NCI-H2171 treated with DMSO at 0.1 percent for 48 hours (cell line): ENCODE results near the gene NTSR1.

ENCODE experiments used
- DNase-seq: peaks from one replicate; lab custom pipeline; 2025; lab: John Stamatoyannopoulos, UW

The NTSR1 gene

DNA sequence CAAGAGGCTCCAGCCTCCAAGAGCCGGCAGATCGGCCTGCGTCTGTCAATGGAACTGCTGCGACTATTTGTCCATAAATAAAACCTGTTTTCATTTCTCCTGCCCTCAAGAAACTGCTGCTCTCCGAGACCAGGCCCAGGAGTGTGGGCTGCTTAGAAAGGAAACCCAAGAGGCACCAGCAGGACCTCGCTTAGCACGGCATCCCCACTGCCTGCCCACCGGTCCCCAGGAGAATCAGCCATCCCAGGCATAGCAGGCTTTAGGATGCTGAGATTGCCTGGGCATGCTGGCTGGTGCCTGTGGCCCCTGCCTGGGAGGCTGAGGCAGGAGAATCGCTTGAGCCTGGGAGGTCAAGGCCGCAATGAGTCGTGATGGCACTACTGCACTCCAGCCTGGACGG, 17.6 kb downstream of the NTSR1 start:
- DNase-seq: no peak

GRCh38 chr20:62726716-62727583, 18.3 kb downstream of the NTSR1 start:
- no peak for DNase-seq

DNA sequence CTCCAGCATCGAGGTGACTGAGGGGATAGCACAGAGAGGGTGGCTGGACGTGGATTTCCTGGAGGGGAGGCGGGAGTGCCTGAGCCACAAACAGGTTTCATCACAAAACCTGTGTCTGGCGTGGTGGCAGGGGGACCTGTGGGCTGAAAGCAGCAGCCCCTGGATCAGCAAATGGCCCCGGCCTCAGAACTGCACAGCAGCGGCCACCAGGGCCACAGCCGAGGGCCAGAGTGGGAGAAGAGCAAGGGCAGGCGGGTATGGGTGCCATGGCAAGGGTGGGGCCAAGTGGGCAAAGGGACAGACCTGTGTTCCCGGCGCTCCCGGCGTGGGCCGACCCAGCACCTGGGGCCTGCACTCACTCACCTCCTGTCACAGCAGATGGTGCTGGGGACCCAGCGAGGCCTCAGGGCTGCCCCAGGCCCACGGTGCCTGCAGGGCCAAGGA, 19.0 kb downstream of the NTSR1 start:
- DNase-seq: no peak

DNA sequence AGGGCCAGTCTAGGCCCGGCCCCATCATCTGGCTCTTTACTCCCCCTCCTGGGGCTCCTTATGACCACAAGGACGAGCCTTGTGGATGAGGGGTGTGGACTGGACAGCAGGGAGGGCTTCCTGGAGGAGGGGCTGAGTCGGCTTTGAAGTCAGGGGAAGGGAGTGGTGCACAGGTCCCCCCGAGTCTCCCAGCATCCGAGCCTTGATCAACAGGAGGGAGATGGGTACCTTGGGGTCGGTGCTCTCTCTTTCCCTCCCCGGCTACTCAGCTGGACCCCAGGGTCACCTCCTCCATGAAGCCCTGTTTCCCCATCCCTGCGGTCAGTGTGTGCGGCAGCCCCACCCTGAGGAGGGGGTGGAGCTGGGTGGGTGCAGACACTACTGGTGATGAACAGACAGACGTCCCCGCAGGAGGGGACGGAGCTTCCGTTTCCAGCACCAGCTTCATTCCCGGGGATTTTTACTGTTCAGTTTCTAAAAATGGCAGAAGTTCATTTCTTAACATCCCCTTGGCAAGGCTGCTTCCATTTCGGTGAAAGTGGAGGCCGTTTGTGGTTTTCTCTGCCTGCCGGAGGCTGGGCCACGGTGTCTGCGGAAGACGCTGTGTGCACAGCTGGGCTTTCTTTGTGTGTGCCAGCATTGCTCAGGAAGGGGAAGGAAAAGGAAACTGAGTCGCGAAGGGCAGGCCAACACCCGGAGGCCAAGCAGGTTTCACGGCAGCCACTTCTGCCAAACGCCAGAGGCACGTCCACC, 19.6 kb downstream of the NTSR1 start:
- DNase-seq: no peak

DNA sequence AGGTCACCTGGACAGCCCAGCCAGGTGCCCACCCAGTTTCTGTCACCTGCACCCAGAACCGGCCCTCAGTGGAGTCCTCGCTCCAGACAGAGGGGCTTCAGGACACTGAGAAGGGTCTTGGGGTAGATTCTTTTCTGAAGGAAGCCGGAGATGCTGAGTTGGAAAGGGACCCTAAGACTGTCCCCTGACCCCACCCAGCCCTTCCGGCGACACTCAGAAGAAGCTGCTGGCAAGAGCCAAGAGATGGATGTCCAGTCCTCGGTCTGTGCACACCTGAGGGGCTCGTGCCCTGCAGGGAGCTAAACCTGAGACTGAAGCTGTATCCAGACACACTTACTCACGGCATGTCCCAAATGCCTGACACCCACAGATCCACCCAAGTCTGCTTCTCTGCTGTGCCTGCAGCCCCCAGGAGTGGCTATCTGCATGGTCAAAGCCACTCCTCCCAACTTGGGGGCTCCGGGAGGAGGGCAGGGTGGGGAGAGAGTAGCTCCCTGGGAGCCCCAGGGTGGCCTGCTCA, 20.2 kb downstream of the NTSR1 start:
- DNase-seq: no peak

DNA sequence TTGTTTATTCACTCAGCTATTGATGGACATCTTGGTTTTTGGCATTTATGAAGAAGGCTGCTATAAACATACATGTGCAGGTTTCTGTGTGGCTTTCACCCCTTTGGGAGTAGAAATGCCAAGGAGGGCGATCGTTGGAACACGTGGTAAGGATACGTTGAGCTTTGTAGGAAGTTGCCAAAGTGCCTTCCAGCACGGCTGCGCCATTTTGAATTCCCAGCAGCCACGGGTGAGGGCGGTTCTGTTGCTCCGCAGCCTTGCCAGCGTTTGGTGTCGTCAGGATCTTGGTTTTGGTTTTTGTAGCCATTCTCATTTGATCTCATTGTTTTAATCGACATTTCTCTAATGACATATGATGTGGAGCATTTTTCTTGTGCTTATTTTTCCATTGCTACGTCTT, 21.8 kb downstream of the NTSR1 start:
- DNase-seq: no peak

- DNase-seq: no peak
Measured at GRCh38 chr20:62732031-62732760, 23.6 kb downstream of the NTSR1 start.

DNA sequence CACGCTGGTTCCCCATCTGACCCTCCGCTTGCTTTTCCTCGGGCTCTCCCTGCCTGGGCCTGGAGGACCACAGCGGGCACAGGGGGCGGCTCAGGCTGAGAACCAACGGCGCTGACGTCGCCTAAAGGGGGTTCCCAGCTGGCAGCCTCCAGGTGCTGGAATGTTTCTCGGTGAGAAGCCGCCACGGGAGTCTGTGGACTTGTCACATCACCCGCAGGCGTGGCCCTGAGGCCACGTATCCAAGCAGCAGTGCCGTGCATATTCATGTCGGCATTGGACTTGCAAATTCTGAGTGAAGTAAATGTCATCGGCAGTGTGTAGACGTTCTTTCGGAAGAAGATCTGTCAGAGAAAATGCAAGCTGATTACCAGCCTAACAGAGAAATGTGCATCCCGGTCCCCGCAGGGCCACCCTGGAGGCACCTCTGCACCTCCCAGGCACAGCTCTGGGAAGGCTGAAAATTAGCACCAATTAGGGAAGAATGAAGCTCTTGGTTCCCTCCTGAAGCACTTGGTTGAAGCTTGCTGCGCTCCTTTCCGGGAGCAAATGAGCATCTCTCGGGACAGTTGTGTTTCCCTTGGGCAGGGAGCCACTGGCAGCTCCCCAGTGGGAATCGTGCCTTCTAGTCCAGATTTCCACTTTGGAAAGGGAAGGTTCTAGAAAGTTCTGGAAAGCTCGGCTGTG, 24.3 kb downstream of the NTSR1 start:
- no peak for DNase-seq

GRCh38 chr20:62733526-62733842, 24.8 kb downstream of the NTSR1 start:
- no peak for DNase-seq

DNA sequence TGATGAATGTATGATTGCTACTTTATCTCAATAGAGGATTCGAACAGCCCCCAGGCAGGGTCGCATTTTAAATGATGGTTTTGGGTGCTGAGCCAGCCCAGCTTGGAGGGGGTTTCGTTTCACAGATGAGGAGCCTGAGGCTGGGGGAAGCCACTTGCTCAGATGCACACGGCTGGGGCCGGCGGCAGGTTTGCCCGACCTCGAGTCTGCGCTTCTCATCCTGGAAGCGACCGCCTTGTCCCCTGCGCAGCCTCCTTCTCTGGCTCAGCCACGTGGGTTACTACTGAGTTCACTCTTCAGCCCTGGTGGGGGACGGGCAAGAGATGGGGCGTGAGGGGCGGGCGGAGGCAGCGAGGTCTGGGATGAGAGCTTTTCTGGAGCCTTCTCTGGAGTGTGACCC, 25.3 kb downstream of the NTSR1 start:
- no peak for DNase-seq

- no peak for DNase-seq
Measured at GRCh38 chr20:62734326-62734725, 25.7 kb downstream of the NTSR1 start.

DNA sequence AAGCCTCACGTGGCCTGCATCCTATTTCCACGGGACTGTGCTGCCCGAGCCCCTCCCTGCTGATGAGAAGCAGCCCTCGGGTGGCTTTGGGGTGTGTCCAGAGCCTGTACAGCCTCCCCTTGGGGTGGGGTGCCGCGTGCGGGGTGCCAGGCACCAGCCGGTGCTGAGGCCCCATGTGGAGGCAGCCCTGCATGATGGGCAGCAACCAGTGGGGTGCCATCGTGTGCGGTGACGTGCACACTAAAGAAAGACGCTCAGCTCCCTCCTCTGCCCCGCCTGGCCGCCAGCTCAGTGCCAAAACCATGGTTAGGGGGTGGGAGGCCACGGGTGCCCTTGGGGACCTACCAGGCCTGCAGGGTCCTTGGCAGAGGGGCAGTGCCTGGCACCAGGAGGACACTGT, 26.2 kb downstream of the NTSR1 start:
- no peak for DNase-seq

- no peak for DNase-seq
Measured at GRCh38 chr20:62735331-62735821, 26.7 kb downstream of the NTSR1 start.

DNA sequence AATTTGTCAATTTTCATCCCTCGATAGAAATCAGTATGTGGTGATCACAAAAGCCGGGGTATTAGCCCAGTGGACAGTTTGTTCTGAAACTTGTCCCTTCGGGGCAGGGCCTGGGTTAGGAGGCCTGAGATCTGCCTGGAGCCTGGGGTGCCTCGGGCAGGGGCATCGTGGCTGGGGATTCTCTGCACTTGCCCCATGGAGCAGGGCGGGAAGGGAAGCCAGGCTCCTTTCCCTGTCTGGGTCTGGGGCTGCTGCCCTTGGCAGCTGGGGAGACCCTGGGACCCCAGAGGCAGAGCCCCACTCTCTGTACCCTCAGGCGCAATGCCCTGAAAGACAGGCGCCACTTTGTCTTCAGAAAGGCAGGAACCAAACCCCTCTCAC, 27.4 kb downstream of the NTSR1 start:
- no peak for DNase-seq

DNA sequence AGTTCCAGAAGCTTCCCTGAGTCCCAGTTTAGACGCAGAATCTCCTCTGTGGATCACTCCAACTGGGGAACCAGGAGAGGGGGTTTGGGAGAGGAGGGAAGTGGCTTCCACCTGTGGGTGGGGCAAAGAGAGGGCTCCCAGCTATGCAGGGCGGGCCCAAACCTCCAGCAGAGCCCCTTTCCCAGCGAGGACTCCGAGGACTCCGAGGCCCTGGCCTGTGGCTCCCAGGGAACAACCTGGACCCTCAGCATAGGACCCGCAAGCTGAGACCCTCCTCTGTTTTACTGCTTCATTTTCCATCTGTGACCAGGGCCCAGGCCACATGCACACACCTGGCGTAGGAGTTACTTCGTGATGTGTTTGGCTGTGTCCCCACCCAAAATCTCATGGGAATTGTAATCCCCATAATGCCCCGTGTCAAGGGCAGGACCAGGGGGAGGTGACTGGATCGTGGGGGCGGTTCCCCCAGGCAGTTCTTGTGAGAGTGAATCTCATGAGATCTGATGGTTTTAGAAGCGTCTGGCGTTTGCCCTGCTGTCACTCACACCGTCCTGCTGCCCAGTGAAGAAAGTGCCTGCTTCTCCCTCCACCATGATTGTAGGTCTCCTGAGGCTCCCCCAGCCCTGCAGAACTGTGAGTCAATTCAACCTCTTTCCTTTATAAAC, 27.9 kb downstream of the NTSR1 start:
- peak; percentile 50 for DNase-seq

GRCh38 chr20:62737271-62737811, 28.7 kb downstream of the NTSR1 start:
- no peak for DNase-seq

- DNase-seq: peak; percentile 17
Measured at GRCh38 chr20:62738025-62738881, 29.6 kb downstream of the NTSR1 start.

DNA sequence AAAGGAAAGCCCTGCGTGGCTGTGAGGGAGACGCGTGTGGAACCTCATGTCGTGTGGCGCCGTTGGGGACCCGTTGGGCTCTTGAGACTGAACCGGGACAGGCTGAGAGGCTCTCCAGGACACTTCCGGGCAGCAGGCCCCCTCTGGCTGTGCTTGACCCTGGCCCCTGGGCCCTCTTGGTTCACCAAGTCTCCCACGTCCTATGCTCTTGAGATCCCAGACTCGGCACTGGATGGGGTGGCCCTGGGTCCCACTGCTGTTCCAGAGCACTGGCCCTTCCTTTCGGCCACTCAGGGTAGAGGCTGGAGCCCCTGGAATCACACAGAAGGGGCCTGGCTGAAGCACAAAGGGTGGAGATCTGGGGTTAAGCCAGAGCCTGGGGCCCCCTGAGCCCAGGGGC, 30.4 kb downstream of the NTSR1 start:
- DNase-seq: no peak

DNA sequence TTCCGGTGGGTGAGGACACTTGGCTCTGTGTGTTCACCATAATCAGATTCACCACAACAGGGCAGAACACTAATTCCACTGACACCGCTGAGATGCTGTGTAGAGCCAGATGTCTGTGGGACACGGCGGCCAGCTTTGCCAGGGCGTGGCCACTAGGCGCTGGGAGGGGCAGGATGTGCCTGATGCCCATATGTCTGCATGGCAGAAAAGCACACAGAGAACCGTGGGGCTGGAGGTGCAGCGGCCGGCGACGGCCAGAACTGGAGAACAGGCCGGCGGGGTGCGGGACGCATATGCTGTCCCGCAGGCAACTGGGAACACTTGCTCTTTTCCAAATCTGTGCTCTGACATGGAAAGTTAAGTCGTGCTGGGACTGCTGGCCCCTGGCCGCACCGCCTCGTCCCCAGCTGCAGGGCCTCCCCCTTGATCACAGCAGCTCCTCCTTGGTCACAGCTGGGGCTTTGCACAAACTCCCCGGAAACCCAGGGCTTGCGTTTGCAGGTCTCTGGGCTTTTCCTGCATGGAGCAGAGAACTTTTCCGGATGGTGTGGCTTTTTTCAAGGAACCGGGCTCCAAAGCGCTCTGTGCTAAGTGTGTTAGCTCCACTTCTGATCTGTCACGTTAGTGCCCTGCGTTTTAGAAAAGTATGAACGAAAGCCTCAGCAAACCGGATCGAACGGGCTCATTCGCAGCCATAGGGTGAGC, 31.1 kb downstream of the NTSR1 start:
- peak; percentile 66 for DNase-seq
